HUES64 (cell line): ENCODE data around the gene ATP2C1.

Source experiments
- H3K27ac ChIP-seq: 2 replicates; pipeline ENCODE4 v1.7.0; 2013; ENCODE audit warnings: low read depth, low read length, inconsistent platforms
- H3K27me3 ChIP-seq: 2 replicates; pipeline ENCODE4 v1.6.1; 2013; ENCODE audit warnings: mild to moderate bottlenecking, low read length; ENCODE audit not compliant: insufficient read depth
- H3K36me3 ChIP-seq: 2 replicates; pipeline ENCODE4 v1.6.1; 2013; ENCODE audit warnings: mild to moderate bottlenecking, low read length; ENCODE audit not compliant: insufficient read depth
- H3K4me1 ChIP-seq: 2 replicates; pipeline ENCODE4 v1.6.1; 2013; ENCODE audit warnings: mild to moderate bottlenecking, low read length, moderate library complexity; ENCODE audit not compliant: insufficient read depth
- H3K4me3 ChIP-seq: 2 replicates; pipeline ENCODE4 v1.5.1; 2013; ENCODE audit warnings: mild to moderate bottlenecking, low read length, moderate library complexity
- H3K9ac ChIP-seq: 2 replicates; pipeline ENCODE4 v1.6.1; 2013; ENCODE audit warnings: mild to moderate bottlenecking, low read depth, low read length
- H3K9me3 ChIP-seq: 2 replicates; pipeline ENCODE4 v1.6.1; 2013; ENCODE audit warnings: low read depth, low read length; ENCODE audit not compliant: insufficient read depth
- whole genome bisulfite sequencing: fragments of 150-250, 120-280 bp; methylation state at CpG from one replicate; pipeline ENCODE4 v1.1.7; 2013; ENCODE audit warnings: missing lambda C conversion rate; 5-methylcytosine and 5-hydroxymethylcytosine counted together

The ATP2C1 gene

DNA sequence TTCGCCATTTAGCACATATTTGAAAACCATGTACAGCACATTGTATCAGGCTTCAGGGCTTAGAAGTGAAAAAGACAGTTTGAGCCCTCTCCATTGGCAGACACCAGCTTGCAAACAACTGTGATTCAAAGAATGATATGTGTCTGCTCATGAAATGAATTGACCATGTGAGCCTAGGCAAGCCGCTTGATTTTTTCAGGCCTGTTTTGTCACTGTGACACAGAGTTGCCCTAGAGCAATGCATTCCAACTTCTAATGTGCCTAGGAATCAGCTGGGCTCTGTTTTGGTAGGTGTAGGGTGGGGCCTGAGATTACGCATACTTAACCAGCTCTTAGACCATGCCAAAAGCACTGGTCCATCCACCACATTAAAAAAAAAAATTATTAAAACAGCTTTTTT lies 53.0 kb downstream of the ATP2C1 start:
- Histone ChIP-seq H3K9me3 (no peaks in the 10 kb centered on the region), H3K4me1 (no peaks in the 10 kb centered on the region)
- 95% methylated on average over 2 of the region's 3 CpGs for WGBS

DNA sequence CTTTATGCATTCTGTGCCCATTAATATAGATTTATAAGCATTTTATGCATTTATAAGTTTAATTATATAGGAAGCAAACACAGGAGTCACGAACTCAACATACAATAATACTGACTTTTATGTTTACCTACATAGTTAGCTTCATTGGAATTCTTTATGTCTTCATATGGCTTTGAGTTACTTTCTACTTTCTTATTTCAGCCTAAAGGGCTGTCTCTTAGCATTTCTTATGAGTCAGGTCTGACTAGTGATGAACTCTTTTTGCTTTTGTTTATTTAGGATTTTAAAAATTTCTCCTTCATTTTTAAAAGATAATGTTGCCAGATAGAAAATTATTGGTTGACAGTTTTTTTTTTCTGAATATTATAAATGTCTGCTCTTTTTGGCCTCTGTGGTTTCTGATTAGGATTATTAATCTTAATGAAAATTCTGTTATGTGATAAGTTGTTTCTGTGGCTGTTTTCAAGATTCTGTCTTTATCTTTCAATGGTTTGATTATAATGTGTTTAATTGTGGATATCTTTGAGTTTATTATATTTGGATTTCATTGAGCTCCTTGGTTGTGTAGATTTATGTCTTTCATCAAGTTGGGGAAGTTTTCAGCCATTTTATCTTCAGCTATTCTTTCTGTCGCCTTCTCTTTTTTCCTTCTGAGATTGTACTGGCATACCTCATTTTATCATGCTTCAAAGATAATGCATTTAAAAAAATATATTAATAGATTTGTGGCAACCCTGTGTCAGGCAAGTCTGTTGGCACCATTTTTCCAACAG lies 54.3 kb downstream of the ATP2C1 start:
- Histone ChIP-seq H3K4me1 (no peaks in the 10 kb centered on the region), H3K36me3 (peaks cover 84% of the 10 kb centered on the region), H3K4me3 (no peak overlapping the region), H3K9ac (no peak overlapping the region), H3K9me3 (no peaks in the 10 kb centered on the region), H3K27me3 (no peaks in the 10 kb centered on the region), H3K27ac (no peak overlapping the region)
- WGBS, result no CpG with 5 or more reads among the region's 2 CpGs

More for the DNA sequence above, 53.0 kb downstream of the ATP2C1 start:
- Histone ChIP-seq H3K27me3 (no peaks in the 10 kb centered on the region), H3K27ac (no peak overlapping the region), H3K36me3 (peaks cover 86% of the 10 kb centered on the region), H3K4me3 (no peak overlapping the region), H3K9ac (no peak overlapping the region)

DNA sequence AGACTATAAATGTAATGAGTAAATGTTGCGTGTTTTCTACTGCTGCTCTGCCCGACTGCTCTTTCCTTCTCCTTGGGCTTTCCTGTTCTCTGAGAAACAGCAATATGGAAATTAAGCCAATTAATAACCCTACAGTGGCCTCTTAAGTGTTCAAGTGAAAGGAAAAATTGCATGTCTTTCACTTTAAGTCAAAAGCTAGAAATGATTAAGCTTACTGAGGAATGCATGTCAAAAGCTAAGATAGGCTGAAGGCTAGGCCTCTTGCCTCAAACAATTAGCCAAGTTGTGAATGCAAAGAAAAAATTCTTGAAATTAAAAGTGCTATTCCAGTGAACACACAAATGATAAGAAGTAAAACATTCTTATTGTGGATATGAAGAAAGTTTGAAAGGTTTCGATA lies 55.0 kb downstream of the ATP2C1 start:
- H3K36me3 ChIP-seq, result peaks cover 83% of the 10 kb centered on the region
- H3K27me3 ChIP-seq, result no peaks in the 10 kb centered on the region
- no peak overlapping the region for H3K27ac ChIP-seq
- H3K4me3 ChIP-seq, result no peak overlapping the region
- no peaks in the 10 kb centered on the region for H3K4me1 ChIP-seq
- H3K9me3 ChIP-seq, result no peaks in the 10 kb centered on the region
- no peak overlapping the region for H3K9ac ChIP-seq
- WGBS, result 95% methylated on average over 2 of the region's 3 CpGs

DNA sequence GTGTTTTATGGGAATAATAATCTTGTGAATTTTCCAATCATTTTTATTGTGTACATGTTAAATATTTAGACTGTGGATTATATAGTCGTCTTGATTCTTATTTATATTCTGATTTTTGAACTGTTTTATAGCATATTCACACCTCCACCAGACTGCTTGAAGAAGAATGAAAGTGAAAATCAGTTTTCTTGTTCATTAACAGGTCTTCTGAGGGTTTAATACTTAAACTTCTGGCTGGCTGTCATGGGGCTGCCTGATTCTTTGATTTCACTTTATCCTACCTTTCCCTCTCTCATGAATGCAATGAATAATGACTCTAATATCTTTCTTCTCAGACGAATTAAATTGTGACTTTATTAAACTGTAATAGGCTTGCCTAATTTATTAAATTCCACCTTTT lies 56.2 kb downstream of the ATP2C1 start:
- 100% methylated on average over 1 of the region's 2 CpGs for WGBS
- Histone ChIP-seq H3K27me3 (no peaks in the 10 kb centered on the region), H3K36me3 (peaks cover 83% of the 10 kb centered on the region), H3K9ac (no peak overlapping the region), H3K27ac (peak overlapping the region; percentile 19; the same call in 1 of the 2 replicates), H3K4me1 (no peaks in the 10 kb centered on the region), H3K4me3 (no peak overlapping the region), H3K9me3 (no peaks in the 10 kb centered on the region)

DNA sequence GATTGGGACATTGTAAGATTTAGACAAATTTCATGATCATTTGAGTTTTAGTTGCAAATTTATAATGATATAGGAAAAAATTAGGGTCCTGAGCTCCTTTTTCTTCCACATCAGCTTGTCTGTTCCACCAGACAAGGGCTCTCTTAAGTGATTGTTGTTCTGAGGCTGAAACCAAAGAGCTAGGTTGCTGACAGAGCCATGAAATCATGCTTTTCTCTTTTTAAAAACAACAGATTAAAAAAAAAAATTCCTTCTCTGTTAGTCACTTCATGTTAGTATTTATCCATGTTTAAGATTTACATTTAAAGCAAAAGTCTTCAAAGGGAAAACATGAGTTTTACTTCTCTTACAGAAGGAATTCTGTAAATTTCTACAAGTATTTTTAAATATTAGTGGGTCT lies 56.8 kb downstream of the ATP2C1 start:
- Histone ChIP-seq H3K9me3 (no peaks in the 10 kb centered on the region), H3K4me1 (no peaks in the 10 kb centered on the region), H3K36me3 (peaks cover 85% of the 10 kb centered on the region), H3K27ac (peak overlapping the region; percentile 19; the same call in 1 of the 2 replicates), H3K4me3 (no peak overlapping the region), H3K9ac (no peak overlapping the region), H3K27me3 (no peaks in the 10 kb centered on the region)

DNA sequence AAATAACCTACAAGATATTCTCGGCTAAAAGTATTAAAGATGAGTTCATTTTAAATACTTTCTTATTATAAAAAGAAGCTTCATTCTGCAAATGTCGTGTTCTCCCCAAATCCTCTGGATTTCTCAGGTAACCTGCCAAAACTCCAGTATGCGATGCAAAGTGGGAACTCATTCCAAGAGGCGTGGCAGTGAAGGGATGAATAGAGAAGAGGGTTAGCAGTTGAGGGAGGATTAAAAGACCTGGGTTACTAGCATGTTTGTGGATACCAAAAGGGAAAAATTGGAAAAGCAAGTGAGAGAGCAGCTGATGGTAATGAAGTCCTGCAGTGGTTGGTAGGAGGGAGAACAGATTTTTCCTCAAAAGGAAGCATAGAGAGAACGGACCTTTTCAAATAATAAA lies 61.6 kb downstream of the ATP2C1 start:
- H3K36me3 ChIP-seq, result peaks cover 84% of the 10 kb centered on the region
- no peak overlapping the region for H3K27ac ChIP-seq
- 92% methylated on average over 4 of the region's 5 CpGs for WGBS
- H3K27me3 ChIP-seq, result no peaks in the 10 kb centered on the region
- H3K4me1 ChIP-seq, result no peaks in the 10 kb centered on the region
- no peak overlapping the region for H3K4me3 ChIP-seq
- no peak overlapping the region for H3K9ac ChIP-seq
- no peaks in the 10 kb centered on the region for H3K9me3 ChIP-seq

DNA sequence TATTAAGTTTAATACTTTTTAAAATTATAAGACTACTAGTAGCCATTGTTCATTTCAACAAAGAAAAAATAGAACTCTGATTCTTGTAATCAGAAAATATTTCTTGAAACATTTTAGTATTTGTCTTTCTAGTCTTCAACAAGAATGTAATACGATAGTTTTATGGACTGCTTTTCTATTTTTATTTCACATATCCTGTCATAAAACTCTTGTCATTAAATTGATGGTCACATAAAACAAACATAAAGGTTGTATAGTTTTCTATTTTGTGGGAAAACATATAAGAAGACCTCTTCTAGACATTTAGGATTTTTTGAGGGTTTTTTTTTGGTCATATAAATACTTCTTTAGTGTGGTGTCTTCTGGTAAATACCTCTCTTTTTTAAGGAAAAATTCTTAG lies 62.4 kb downstream of the ATP2C1 start:
- H3K9ac ChIP-seq, result no peak overlapping the region
- H3K36me3 ChIP-seq, result peaks cover 90% of the 10 kb centered on the region

DNA sequence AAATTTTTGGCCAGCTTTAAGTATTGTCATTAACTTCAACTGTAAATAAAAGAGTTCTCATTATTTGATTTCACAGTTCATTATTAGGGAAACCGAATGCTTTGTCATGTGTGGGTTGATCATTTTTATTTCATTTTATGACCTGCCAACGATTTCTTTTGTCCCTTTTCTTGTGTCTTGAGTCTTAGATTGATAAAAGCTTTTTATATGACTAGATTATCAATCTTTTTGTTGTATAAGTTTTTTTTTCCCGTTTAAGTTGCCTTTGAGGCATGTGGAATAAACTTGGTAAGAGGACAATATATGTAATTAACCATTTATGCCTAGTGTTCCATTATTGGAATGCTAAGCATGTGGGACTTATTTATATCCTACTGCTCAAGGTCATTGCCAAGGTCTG lies 62.8 kb downstream of the ATP2C1 start:
- 90% methylated on average over 3 of the region's 3 CpGs for WGBS
- H3K4me1 ChIP-seq, result no peaks in the 10 kb centered on the region
- H3K27ac ChIP-seq, result no peak overlapping the region
- no peaks in the 10 kb centered on the region for H3K27me3 ChIP-seq
- no peak overlapping the region for H3K4me3 ChIP-seq
- no peak overlapping the region for H3K9ac ChIP-seq
- no peaks in the 10 kb centered on the region for H3K9me3 ChIP-seq
- H3K36me3 ChIP-seq, result peaks cover 91% of the 10 kb centered on the region

More for the DNA sequence above, 62.4 kb downstream of the ATP2C1 start:
- Histone ChIP-seq H3K4me3 (no peak overlapping the region), H3K27me3 (no peaks in the 10 kb centered on the region), H3K9me3 (no peaks in the 10 kb centered on the region), H3K27ac (no peak overlapping the region), H3K4me1 (no peaks in the 10 kb centered on the region)
- WGBS, result no CpG with 5 or more reads among the region's 1 CpG

DNA sequence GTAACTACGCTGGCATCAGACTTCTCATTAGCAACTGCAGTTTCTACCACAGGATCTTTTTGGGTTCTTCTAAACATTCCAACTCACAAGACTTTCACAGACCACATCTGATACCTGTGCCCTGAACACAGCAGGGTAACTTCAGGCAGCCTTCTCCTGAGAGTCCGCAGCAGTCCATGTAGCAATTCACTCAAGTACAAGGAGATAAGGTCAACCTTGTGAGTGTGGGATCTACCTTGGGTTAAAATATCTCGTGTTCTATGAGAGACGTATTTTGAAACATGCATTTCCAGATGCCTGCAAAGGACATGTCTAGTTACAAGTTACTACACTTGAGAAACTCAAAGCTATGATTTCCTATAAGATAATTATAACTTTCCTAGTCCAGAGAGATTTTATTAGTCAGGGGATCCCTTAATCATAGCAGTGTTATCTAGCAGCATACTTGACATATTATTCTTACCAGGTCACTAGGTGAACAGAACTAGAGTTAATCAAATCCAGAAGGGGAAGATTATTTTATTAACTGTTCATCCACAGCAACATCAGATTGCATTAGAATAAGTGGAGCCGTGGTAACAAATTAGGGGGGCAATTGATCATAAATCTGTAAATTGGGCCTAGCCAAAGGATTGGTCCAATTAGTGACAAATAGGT lies 66.4 kb downstream of the ATP2C1 start:
- Histone ChIP-seq H3K4me1 (peaks cover 27% of the 10 kb centered on the region), H3K27me3 (no peaks in the 10 kb centered on the region), H3K36me3 (peaks cover 74% of the 10 kb centered on the region), H3K27ac (no peak overlapping the region), H3K9me3 (no peaks in the 10 kb centered on the region), H3K4me3 (no peak overlapping the region), H3K9ac (no peak overlapping the region)
- 96% methylated on average over 5 of the region's 5 CpGs for WGBS

DNA sequence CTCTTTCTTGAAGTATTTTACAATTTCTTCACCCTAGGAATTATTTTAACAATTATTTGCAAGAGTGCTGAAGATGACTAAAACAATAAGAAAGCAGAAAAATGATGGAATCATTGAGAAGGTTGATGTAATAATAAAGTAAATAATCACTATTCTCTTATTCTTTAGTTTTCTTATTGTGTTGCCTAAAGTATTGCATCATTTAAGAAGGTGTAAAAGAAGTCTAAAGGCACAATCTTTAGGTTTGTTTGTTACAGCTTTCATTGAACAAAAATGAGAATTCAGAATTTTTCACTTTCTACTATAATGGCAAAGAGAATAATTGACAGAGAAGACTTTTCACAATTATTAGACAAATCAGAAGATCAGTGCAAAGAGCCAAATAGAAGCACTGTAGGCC lies 67.6 kb downstream of the ATP2C1 start:
- Histone ChIP-seq H3K4me1 (peaks cover 27% of the 10 kb centered on the region), H3K27me3 (no peaks in the 10 kb centered on the region), H3K9me3 (no peaks in the 10 kb centered on the region), H3K36me3 (peaks cover 74% of the 10 kb centered on the region), H3K27ac (no peak overlapping the region), H3K9ac (no peak overlapping the region), H3K4me3 (no peak overlapping the region)

DNA sequence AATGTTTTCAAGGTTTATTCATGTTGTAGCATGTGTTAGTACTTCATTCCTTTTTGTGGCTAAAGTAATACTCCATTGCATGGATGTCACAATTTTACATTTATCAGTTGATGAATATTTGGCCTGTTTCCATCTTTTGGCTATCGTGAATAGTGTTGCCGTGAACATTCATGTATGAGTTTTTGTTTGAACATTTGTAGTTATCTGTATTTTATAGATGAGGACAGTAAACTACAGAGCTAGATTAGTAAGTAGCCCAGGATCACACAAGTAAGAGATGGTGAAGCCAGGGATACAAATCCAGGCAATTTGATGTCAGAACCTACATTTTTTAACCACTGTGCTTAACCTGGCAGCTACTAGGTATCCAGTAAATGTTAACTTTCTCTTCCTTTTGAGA lies 69.6 kb downstream of the ATP2C1 start:
- Histone ChIP-seq H3K4me1 (peaks cover 27% of the 10 kb centered on the region), H3K36me3 (peaks cover 78% of the 10 kb centered on the region), H3K9ac (peak overlapping the region; percentile 42; the same call in 1 of the 2 replicates), H3K9me3 (no peaks in the 10 kb centered on the region), H3K27ac (peak overlapping the region; percentile 87), H3K4me3 (no peak overlapping the region), H3K27me3 (no peaks in the 10 kb centered on the region)
- WGBS, result 94% methylated on average over 2 of the region's 2 CpGs
